NCI-H460 (cell line): ENCODE results near the gene ATCAY. TPM values are rescaled to one million over a fixed set of nuclear protein-coding genes. Genes with fewer than 3 reads are reported as not detected.
"Not testable (repeated sequence)": the region's sequence is repeated elsewhere in the genome, so short reads cannot be mapped to it uniquely, and the experiment has no call there.

Experiments
- DNase-seq: peaks from one replicate; pipeline ENCODE4 v3.0.0-alpha.2; 2016; ENCODE audit warnings: low read depth; ENCODE audit errors: extremely low read depth
- total RNA-seq: library from RNA; depleted of rRNA; stranded (reverse); fragments of >200 nt; shearing (Covaris generic); gene quantifications from 2 replicates; pipeline ENCODE4 v1.2.3, GENCODE V29; 2014

ATCAY gene
- total RNA-seq, 1 experiment from 2014 or later = not detected

DNA sequence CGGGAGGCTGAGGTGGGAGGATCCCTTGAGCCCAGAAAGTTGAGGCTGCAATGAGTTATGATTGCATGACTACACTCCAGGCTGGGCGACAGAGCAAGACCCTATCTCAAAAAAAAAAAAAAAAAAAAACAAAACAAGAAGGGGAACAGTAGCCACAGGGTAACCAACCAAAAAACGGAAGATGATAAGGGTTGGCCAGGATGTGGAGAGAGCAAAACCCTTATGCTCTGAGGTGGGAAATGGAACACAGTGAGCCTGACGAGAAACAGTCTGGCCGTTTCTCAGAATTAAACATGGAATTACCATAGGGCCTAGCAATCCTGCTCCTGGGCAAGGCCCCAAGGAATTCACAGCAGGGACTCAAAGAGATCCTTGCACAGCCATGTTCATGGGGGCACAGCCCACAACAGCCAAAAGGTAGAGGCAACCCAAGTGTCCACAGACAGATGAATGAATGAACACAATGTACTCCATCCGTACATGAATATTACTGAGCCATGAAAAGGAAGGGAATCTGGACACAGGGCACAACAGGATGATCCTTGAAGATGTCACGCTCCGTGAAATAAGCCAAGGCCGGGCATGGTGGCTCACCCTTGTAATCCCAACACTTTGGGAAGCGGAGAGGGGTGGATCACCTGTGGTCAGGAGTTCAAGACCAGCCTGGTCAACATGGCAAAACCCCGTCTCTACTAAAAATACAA is 63.7 kb downstream of the ATCAY start:
- no peak for DNase-seq

DNA sequence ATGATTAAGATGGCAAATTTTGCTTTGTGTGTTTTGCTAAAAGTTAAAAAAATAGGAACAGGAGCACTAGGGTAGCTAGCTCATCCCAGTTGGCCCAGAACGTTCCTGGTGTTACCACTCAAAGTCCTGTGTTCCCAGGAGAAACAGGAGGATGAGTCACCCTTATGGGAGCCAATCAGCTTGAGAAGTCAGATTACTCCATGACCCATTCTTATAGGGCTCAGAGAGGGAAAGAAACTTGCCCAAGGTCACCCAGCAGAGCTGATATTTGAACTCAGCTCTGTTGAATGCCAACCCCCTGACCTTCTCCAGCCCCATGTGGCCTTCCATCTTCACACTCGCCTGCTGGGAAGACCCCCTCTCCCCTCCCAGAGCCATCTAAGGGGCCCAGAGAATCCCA is 65.4 kb downstream of the ATCAY start:
- no peak for DNase-seq

GRCh38 chr19:3947316-3947933 is 66.9 kb downstream of the ATCAY start:
- DNase-seq = not testable (repeated sequence)

GRCh38 chr19:3949294-3949693 is 68.8 kb downstream of the ATCAY start:
- DNase-seq = no peak

DNA sequence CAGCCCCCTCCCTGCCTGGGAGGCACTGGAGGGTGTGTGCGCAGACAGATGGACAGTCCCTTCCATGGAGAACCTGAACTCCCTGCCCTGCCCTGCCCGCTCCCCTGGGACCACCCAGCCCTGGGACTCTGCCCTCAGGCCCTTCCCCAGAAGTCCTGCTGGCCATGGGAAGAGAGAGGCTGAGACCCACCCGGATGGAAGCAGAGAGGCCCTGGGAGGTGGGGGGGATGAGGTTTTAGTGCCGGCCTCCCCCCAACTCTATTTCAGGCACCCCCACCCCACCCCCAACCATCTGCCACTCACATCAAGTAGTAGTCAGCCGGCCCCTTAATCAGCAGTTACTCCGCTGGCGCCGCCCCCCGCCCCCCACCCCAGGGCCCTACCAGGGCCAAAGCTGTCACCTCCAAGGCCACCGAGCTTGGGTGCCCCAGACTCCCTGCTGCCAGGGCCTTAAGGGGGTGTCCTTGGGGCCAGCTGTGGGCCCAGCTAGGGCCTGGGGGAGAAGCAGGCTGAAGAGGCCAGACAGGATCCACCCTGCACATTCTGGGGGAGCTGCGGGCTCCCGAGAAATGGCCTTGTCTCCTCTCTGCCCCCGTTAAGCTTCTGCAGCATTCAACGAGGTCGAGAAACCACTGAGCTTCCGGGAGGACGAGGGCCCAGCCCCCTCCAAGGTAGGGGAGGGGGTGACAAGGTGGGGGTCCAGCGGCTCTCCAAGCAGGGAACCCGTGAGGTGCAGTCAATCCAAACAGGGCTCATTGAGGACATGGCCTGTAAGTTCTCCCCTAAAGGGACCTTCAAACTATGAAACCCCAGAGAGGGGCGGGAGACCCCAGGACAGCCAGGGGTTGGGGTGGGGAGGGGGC is 69.7 kb downstream of the ATCAY start:
- DNase-seq = no peak

DNA sequence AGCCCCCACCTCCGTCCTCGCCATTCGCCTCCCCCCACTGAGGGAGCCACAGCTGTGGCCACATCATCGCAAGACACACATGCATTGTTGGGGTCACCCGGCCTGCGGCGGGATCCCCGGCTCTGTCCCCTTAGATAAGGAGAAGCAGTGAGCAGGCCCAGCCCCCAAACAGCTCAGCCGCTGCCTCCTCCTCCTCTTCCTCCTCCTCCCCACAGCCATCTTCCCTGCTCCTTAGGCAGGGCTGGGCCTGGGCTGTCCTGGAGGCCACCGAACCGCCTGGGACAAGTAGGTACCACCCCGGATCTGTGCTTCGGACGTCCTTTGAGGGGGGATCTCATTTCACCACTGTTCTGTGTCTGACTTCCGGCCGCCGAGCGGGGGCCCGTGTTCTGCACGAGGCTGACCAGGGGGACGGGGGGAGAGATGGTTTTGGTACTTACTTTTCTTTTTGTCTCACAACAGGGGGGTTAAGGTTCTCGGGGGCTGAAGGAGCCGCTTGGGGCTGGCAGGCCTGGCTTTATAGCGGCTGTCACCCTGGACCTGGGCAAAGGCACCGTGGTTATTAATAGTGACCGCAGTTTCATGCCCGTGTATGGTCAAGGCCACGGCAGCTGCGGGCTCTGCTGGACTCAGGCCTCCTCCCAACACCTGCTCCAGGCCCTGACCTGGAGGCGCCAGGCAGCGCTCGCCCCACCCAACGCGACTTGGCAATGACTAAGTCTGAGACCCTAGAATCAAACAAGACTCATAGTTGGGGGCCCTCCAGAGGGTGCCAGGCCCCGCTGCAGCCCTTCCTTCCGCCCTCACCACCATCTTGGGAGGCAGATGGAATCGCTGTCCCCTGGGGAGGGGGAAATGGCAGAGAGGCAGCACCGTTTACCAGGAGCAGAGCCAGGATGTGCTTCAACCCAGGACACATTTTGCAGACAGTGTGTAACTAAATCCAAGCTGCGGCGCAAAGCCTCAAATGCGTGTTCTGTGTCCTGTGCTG is 70.7 kb downstream of the ATCAY start:
- no peak for DNase-seq

GRCh38 chr19:3952755-3953276 is 72.3 kb downstream of the ATCAY start:
- not testable (repeated sequence) for DNase-seq

DNA sequence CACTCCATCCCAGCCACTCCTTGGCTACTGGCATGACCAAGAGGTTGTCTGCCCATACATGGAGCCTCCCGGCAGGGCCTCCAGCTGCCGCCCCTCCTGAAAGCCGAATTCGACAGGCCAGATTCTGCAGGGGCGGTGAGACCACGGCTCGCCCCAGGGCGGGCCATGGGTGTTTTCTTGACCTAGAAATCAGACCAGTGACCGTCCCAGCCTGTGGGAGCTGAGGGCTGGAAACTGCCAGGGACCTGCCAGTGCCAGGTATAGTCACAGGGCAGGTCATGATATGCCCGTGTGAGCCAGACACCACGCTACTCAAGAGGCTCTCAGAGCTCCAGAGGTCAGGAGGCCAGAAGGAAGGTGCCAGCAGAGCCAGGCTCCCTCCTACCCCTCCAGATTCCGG is 73.6 kb downstream of the ATCAY start:
- DNase-seq = no peak

- not testable (repeated sequence) for DNase-seq
These were observed 74.8 kb downstream of the ATCAY start for GRCh38 chr19:3955276-3955675.

DNA sequence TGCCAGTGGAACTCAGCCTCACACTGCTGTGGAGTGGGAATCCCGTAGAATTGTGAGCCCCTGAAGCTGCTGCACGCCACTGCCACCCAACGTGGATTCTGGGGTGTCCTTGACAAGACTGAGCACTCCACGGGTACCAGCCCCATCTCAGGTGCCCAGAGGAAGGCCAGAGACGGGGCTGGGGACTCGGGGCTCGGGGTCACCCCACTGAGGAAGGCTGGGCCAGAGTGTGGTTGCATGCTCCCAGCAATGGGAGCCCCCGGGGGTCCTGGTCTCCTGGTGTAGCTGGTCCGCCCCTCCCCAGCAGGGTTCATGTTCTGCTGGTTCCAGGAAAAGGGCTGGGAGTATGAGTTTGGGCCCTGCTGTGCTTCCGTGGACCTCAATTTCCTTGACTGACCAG is 75.2 kb downstream of the ATCAY start:
- no peak for DNase-seq

GRCh38 chr19:3958836-3959765 is 78.6 kb downstream of the ATCAY start:
- no peak for DNase-seq

DNA sequence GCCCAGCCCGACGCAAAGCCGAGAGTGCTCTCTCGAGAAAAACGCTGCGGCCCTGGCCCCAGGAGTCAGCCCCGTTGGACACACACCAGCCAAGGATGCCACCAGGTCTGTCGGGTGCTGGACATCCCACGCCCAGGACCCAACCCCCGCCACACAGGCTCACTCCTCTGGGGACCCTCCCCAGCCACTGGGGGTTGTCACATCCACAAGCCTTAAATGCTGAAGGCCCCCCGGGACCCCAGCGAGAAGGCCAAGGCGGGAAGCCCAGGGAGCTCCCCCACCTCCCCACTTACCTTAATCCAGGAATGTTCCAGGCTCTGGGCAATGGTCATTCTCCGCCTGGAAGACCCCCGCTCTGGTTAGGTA is 79.3 kb downstream of the ATCAY start:
- DNase-seq = no peak

DNA sequence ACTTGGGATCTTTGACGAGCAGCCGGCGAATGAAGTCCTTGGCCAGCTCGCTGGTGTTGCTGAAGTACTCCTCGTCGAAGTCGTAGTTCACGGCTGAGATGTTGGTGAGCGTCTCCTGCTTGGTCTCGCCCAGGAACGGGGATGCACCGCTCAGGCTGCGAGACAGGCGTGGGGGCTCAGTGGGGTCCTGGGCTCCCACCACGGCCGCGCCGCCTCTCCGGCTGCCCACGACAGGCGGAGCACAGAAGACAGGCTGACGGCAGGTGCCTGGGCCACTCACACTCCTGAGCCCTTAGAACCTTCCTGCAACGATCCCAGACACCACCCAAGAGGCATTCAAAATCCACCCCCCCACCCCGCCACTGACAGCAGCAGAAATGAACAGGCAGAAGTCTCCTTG is 80.5 kb downstream of the ATCAY start:
- DNase-seq = no peak

DNA sequence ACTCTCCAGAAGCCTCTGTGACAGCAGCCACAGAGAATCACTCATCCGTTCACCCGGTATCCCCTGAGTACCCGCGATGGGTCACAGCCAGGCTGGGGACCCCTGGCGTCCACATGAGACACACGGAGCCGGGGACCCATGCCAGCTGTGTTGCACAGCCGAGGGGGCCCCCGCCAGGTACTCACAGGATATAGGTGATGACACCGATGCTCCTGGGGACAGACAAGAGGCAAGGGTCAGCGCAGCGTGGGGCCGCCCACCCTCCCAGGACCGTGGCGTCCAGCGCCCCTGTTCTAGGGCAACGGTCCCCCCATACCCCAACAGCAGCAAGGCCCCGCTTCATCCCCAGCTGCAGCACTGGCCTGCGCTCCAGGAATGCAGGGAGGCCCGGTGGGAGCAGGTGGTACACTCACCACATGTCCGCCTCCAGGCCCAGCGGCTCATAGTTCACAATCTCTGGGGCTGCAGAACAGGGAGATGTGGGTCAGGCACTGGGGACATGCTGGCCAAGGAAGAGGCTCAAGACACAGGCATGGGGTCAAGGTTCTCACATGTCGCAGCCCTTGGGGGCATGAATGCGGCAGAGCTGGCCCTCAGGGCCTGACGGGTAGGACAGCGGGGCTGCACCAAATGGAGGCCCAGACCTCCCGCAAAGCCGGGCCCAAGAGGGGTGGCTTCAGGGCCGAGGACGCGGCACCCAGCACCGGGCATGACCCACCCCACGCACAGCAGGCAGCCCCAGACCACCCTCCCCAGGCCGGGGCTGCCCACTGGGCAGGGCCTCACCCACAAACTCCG is 83.2 kb downstream of the ATCAY start:
- DNase-seq = no peak

DNA sequence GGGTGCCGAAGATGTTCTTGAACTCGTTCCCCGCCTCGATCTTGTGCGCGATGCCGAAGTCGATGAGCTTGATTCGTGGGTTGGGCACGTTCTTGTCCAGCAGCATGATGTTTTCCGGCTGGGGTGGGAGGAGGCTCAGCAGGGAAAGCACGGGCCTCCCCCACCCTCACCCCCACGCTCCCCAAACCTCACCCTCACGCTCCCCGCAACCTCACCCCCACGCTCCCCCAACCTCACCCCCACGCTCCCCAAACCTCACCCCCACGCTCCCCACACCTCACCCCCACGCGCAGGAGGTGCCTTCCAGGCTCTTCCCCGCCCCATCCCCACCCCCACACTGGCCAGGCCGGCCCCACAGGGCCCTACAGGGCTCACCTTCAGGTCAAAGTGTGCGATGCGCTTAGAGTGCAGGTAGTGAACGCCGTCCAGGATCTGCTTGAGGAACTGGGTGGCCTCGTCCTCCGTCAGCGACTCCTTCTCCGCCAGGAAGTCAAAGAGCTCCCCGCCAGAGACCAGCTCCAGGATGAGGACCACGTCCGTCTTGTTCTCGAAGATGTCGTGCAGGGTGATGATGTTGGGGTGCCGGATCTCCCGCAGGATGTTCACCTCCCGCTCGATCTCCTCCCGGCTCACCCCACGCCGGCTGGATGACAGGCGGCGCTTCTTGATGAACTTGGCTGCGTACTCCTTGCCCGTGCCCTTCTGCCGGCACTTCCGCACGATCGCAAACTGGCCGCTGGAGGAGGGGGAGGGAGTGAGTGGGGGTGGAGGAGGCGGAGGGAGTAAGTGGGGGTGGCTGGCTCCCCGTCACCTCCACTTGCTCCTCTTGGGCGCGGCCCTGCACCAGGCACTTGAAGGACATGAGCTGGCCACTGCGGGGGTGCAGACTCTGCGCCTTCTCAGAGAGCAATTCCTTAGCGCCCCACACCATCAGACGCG is 84.0 kb downstream of the ATCAY start:
- DNase-seq = no peak

DNA sequence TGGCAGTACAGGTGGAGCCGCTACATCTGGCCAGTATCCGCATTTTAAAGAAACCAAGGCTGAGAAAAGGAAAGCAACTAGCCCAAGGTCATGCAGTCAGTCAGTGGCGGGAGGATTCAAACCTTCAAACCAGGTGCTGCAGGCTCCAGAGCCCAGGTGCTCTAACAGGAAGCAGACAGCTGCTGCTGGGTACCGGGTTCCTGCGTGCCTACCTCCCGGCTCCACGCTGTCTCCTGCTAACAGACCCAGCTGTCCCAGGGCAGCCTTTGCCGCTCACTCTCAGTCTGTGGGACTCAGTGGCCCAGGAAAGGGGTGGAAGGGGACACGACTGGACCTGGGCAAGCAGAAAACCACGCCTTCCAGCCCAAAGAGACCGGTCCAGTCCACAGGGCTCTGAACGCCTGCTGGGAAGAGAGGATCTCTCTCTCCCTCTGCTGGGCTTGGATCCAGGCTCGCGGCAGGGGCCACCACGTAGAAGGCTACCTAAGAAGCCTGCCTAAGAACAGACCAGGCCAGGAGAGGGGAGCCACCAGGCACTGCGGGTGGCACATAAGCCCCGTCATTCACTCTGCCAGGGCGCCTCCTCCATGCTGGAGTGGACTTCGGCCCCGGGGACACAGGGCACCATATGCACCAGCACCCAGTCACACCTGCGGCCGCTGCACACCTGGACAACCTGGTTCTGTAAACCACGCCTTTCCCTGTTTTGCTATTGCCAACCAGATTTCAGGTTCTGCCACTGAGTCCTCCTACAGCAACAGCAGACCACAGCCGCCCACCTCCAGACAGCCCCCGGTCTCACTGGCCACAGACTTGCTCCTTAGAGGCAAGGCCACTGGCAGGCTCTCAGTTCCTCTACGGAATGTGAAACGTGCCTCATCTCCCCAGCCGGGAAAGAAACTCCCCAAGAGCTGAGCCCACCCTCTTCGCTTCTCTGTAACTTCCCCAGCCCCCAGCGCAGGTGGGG is 85.8 kb downstream of the ATCAY start:
- DNase-seq = no peak
